Muscle layer of duodenum (tissue), 2 donors: ENCODE measurements around the gene FLOT1.
A peak's percentile ranks its signal among the peaks of the same experiment; 100 is the strongest.
"Not testable (repeated sequence)": the region's sequence is repeated elsewhere in the genome, so short reads cannot be mapped to it uniquely, and the experiment has no call there.

Experiments used
- H3K27ac ChIP-seq: one replicate; pipeline ENCODE4 v1.7.0; 2013; ENCODE audit warnings: mild to moderate bottlenecking, low read length
- H3K27me3 ChIP-seq: one replicate; pipeline ENCODE4 v1.7.0; 2013; ENCODE audit warnings: low read depth, mild to moderate bottlenecking, control low read depth, low read length
- H3K36me3 ChIP-seq, 2 donors: one replicate each; pipeline ENCODE4 v1.7.0; 2013; ENCODE audit warnings: low read length in 2 of 2, control low read depth in 1 of 2, mild to moderate bottlenecking in 1 of 2; ENCODE audit not compliant: insufficient read depth in 2 of 2, control insufficient read depth in 1 of 2
- H3K4me1 ChIP-seq, 2 donors: one replicate each; pipeline ENCODE4 v1.7.0; 2013; ENCODE audit warnings: low read length in 2 of 2, mild to moderate bottlenecking in 2 of 2, control low read depth in 1 of 2, moderate library complexity in 1 of 2; ENCODE audit not compliant: insufficient read depth in 2 of 2, control insufficient read depth in 1 of 2
- H3K4me3 ChIP-seq, 2 donors: one replicate each; pipeline ENCODE4 v1.7.0; 2013; ENCODE audit warnings: low read length in 2 of 2, low read depth in 1 of 2, mild to moderate bottlenecking in 1 of 2
- H3K9me3 ChIP-seq, 2 donors: one replicate each; pipeline ENCODE4 v1.7.0; 2013; ENCODE audit warnings: low read length in 2 of 2, control low read depth in 1 of 2, mild to moderate bottlenecking in 1 of 2; ENCODE audit not compliant: control insufficient read depth in 1 of 2
- donor health status: healthy.

The FLOT1 gene

GRCh38 chr6:30719356-30719755 is 23.1 kb downstream of the FLOT1 start:
- Histone ChIP-seq H3K27me3 (no peaks in the 10 kb centered on the region), H3K9me3 (no peaks in the 10 kb centered on the region), H3K4me1 (peaks cover 11 to 44% of the 10 kb centered on the region in 2 donors), H3K27ac (peak overlapping the region; percentile 98), H3K4me3 (peak overlapping the region; percentile 92 to 95), H3K36me3 (peaks cover 17 to 24% of the 10 kb centered on the region in 2 donors)

- Histone ChIP-seq H3K4me3 (peak overlapping the region; percentile 57 to 76), H3K4me1 (peaks cover 11 to 35% of the 10 kb centered on the region in 2 donors), H3K27ac (peak overlapping the region; percentile 78), H3K36me3 (peaks cover 19 to 25% of the 10 kb centered on the region in 2 donors)
- not testable (repeated sequence) for H3K27me3 ChIP-seq, H3K9me3 ChIP-seq
Observed at GRCh38 chr6:30717845-30718720, 24.4 kb downstream of the FLOT1 start.

- H3K27me3 ChIP-seq, result no peaks in the 10 kb centered on the region
- H3K36me3 ChIP-seq, result peaks cover 23 to 29% of the 10 kb centered on the region in 2 donors
- H3K4me3 ChIP-seq, result peak within 1 kb of the TSS; percentile 57 to 76
Observed at GRCh38 chr6:30717129-30717844, 25.2 kb downstream of the FLOT1 start, which contains the start of gene MDC1. Gene MDC1, minus strand, starts transcription at chr6:30717281. Its CDS starts 2,106 bp downstream, at chr6:30715175.

DNA sequence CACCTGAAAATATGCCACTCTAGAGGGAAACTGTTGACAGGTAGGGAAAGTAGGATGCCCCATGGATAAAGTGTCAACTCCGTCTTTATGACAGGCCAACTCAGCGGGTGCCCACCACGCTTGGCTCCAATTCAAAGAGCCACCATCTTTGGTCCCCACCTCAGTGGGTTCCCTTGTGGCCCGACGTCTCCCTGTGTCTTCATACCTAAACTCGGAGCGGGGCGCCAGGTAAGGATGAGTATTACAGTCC is 25.7 kb downstream of the FLOT1 start:
- Histone ChIP-seq H3K4me3 (peak overlapping the region; percentile 57 to 76), H3K27me3 (no peaks in the 10 kb centered on the region), H3K9me3 (no peaks in the 10 kb centered on the region), H3K4me1 (peaks cover 11 to 23% of the 10 kb centered on the region in 2 donors), H3K36me3 (peaks cover 27 to 34% of the 10 kb centered on the region in 2 donors), H3K27ac (peak overlapping the region; percentile 78)

More at GRCh38 chr6:30717129-30717844, 25.2 kb downstream of the FLOT1 start, which contains the start of gene MDC1:
- no peaks in the 10 kb centered on the region for H3K9me3 ChIP-seq
- peak within 1 kb of the TSS; percentile 78 for H3K27ac ChIP-seq
- peaks cover 11 to 28% of the 10 kb centered on the region in 2 donors for H3K4me1 ChIP-seq

GRCh38 chr6:30714263-30714662 is 28.2 kb downstream of the FLOT1 start:
- H3K27me3 ChIP-seq, result no peaks in the 10 kb centered on the region
- H3K4me3 ChIP-seq, result no peak overlapping the region
- peaks cover 6 to 15% of the 10 kb centered on the region in 2 donors for H3K4me1 ChIP-seq
- H3K9me3 ChIP-seq, result no peaks in the 10 kb centered on the region
- H3K27ac ChIP-seq, result no peak overlapping the region
- H3K36me3 ChIP-seq, result peaks cover 35 to 55% of the 10 kb centered on the region in 2 donors

- H3K36me3 ChIP-seq, result peaks cover 43 to 65% of the 10 kb centered on the region in 2 donors
- H3K4me3 ChIP-seq, result no peak overlapping the region
- H3K9me3 ChIP-seq, result no peaks in the 10 kb centered on the region
- H3K4me1 ChIP-seq, result peaks cover 4 to 6% of the 10 kb centered on the region in 2 donors
- H3K27ac ChIP-seq, result no peak overlapping the region
- no peaks in the 10 kb centered on the region for H3K27me3 ChIP-seq
Observed at GRCh38 chr6:30712441-30712945, 30.0 kb downstream of the FLOT1 start.

GRCh38 chr6:30711758-30712380 is 30.6 kb downstream of the FLOT1 start:
- H3K4me1 ChIP-seq, result peaks cover 4 to 6% of the 10 kb centered on the region in 2 donors
- peaks cover 43 to 70% of the 10 kb centered on the region in 2 donors for H3K36me3 ChIP-seq
- no peak overlapping the region for H3K4me3 ChIP-seq
- no peaks in the 10 kb centered on the region for H3K27me3 ChIP-seq
- no peak overlapping the region for H3K27ac ChIP-seq
- H3K9me3 ChIP-seq, result no peaks in the 10 kb centered on the region

DNA sequence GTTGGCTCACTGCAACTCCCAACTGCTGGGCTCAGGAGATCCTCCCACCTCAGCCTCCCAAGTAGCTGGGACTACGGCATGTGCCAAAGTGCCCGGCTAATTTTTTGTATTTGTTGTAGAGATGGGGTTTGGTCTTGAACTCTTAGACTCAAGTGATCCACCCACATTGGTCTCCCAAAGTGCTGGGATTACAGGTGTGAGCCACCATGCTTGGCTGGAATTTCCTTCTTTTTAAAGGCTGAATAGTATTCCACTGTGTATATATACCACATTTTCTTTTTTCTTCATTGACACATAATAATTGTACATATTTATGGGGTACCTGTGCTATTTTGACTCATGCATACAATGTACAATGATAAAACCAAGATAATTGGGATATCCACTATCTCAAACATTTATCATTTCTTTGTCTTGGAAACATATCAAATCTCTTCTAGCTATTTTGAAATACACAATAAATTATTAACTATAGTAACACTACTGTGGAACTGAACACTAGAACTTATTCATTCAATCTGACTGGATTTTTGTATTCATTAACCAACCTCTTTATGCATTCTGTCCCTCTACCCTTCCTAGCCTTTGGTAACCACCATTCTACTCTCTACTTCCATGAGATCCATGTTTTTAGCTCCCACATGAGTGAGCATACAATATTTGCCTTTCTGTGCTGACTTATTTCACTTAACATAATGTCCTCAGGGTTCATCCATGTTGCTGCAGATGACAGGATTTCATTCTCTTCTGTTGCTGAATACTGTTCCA is 33.2 kb downstream of the FLOT1 start:
- H3K36me3 ChIP-seq, result peaks cover 38 to 72% of the 10 kb centered on the region in 2 donors
- H3K4me3 ChIP-seq, result no peak overlapping the region
- H3K9me3 ChIP-seq, result no peaks in the 10 kb centered on the region
- H3K27ac ChIP-seq, result no peak overlapping the region
- H3K27me3 ChIP-seq, result no peaks in the 10 kb centered on the region
- H3K4me1 ChIP-seq, result no peaks in the 10 kb centered on the region

- H3K9me3 ChIP-seq, result no peaks in the 10 kb centered on the region
- no peak overlapping the region for H3K4me3 ChIP-seq
- H3K36me3 ChIP-seq, result peaks cover 32 to 70% of the 10 kb centered on the region in 2 donors
- no peaks in the 10 kb centered on the region for H3K4me1 ChIP-seq
- no peak overlapping the region for H3K27ac ChIP-seq
- no peaks in the 10 kb centered on the region for H3K27me3 ChIP-seq
Observed at GRCh38 chr6:30707281-30707850, 35.1 kb downstream of the FLOT1 start.

GRCh38 chr6:30705620-30706019 is 36.9 kb downstream of the FLOT1 start:
- Histone ChIP-seq H3K4me1 (no peaks in the 10 kb centered on the region), H3K27ac (no peak overlapping the region), H3K36me3 (peaks cover 20 to 55% of the 10 kb centered on the region in 2 donors), H3K9me3 (no peaks in the 10 kb centered on the region), H3K4me3 (no peak overlapping the region), H3K27me3 (no peaks in the 10 kb centered on the region)
